Activated CD4-positive, alpha-beta memory T cell treated with anti-CD3 and anti-CD28 coated beads, Interleukin-2, amount 10 ng/mL, durations not matched to agents 7 days and 5 days (primary cell): Measurements from ENCODE around the gene GPR152. TPM values are rescaled to one million over a fixed set of nuclear protein-coding genes. Genes with fewer than 3 reads are reported as not detected.

Experiments
- CTCF ChIA-PET: fragments of 350-600 bp; sonication (Branson Sonifier 250); formaldehyde crosslinking; loops from one replicate; lab custom pipeline; 2021; ENCODE audit warnings: antibody characterized with exemption, inconsistent platforms; lab: Charles Lee
- POLR2A ChIA-PET: fragments of 350-600 bp; sonication (Branson Sonifier 250); formaldehyde crosslinking; loops from one replicate; lab custom pipeline; 2021; ENCODE audit warnings: antibody characterized with exemption; lab: Charles Lee
- DNase-seq: peaks from one replicate; pipeline ENCODE4 v3.0.0-alpha.2; 2020
- H3K27ac Mint-ChIP-seq: one replicate; pipeline ENCODE4 v1.8.0; 2021; ENCODE audit warnings: mild to moderate bottlenecking, mixed read lengths
- H3K27me3 Mint-ChIP-seq: one replicate; pipeline ENCODE4 v1.8.0; 2021; ENCODE audit warnings: mixed read lengths
- H3K36me3 Mint-ChIP-seq: one replicate; pipeline ENCODE4 v1.8.0; 2021; ENCODE audit warnings: low read depth, mixed read lengths
- H3K4me1 Mint-ChIP-seq: one replicate; pipeline ENCODE4 v1.8.0; 2021; ENCODE audit warnings: mixed read lengths
- H3K4me3 Mint-ChIP-seq: one replicate; pipeline ENCODE4 v1.8.0; 2021; ENCODE audit warnings: mild to moderate bottlenecking, mixed read lengths
- H3K9me3 Mint-ChIP-seq: one replicate; pipeline ENCODE4 v1.8.0; 2021; ENCODE audit warnings: mixed read lengths
- total RNA-seq, 2 experiments: library from RNA; stranded (reverse); gene quantifications; one replicate each; pipeline ENCODE4 v1.2.3, GENCODE V29; 2021

Gene GPR152
- total RNA-seq, 2 experiments from 2014 or later = not detected

- CTCF ChIA-PET = interaction anchor here (0.9 kb wide), 1 partner anchor 58 kb away, joined by 3 read pairs; no protein-coding TSS in a partner anchor
- Mint-ChIP-seq H3K9me3 (no peaks in the 10 kb centered on the region), H3K27me3 (no peaks in the 10 kb centered on the region), H3K4me1 (peaks cover 67% of the 10 kb centered on the region), H3K36me3 (peaks cover 37% of the 10 kb centered on the region), H3K4me3 (peak overlapping the region; percentile 9), H3K27ac (peak overlapping the region; percentile 97)
- no peak for DNase-seq
- POLR2A ChIA-PET = interaction anchor here (0.8 to 15.2 kb wide), 12 partner anchors 9 to 201 kb away, joined by 3 to 361 read pairs (median 6); partner anchors contain the start of genes AIP, CDK2AP2, PPP1CA and RPS6KB2
Measured at GRCh38 chr11:67441098-67441563, 11.4 kb downstream of the GPR152 start.

- peak; percentile 47 for DNase-seq
- CTCF ChIA-PET = interaction anchor here (0.9 to 2.4 kb wide), 4 partner anchors 26 to 65 kb away, joined by 3 to 12 read pairs (median 4); partner anchors contain the start of gene PITPNM1
- H3K36me3 Mint-ChIP-seq = peaks cover 42% of the 10 kb centered on the region
- H3K9me3 Mint-ChIP-seq = no peaks in the 10 kb centered on the region
- POLR2A ChIA-PET = interaction anchor here (0.8 to 15.2 kb wide), 16 partner anchors 8 to 201 kb away, joined by 3 to 361 read pairs (median 25); partner anchors contain the start of genes AIP, CDK2AP2, PPP1CA and RAD9A
- H3K4me3 Mint-ChIP-seq = peak overlapping the region; percentile 94
- no peaks in the 10 kb centered on the region for H3K27me3 Mint-ChIP-seq
- H3K4me1 Mint-ChIP-seq = peaks cover 64% of the 10 kb centered on the region
- peak overlapping the region; percentile 97 for H3K27ac Mint-ChIP-seq
Measured at GRCh38 chr11:67440229-67441097, 12.1 kb downstream of the GPR152 start.

- peaks cover 46% of the 10 kb centered on the region for H3K36me3 Mint-ChIP-seq
- peak overlapping the region; percentile 97 for H3K27ac Mint-ChIP-seq
- peaks cover 62% of the 10 kb centered on the region for H3K4me1 Mint-ChIP-seq
- ChIA-PET CTCF (interaction anchor here (0.8 to 4.4 kb wide), 13 partner anchors 8 to 68 kb away, joined by 3 to 67 read pairs (median 5); partner anchors contain the start of genes AIP, PITPNM1, PPP1CA and RAD9A), POLR2A (interaction anchor here (0.6 to 15.2 kb wide), 18 partner anchors 7 to 175 kb away, joined by 3 to 361 read pairs (median 34); partner anchors contain the start of genes AIP, PITPNM1, POLD4 and PPP1CA)
- peak overlapping the region; percentile 94 for H3K4me3 Mint-ChIP-seq
- no peaks in the 10 kb centered on the region for H3K27me3 Mint-ChIP-seq
- peak; percentile 54 for DNase-seq
- H3K9me3 Mint-ChIP-seq = no peaks in the 10 kb centered on the region
Measured at GRCh38 chr11:67439321-67440228, 13.0 kb downstream of the GPR152 start.

- ChIA-PET CTCF (interaction anchor here (0.6 to 4.4 kb wide), 19 partner anchors 9 to 599 kb away, joined by 3 to 67 read pairs (median 4); partner anchors contain the start of genes AIP, CDK2AP2, PITPNM1 and POLD4), POLR2A (interaction anchor here (0.7 to 15.2 kb wide), 27 partner anchors 7 to 205 kb away, joined by 3 to 361 read pairs (median 17); partner anchors contain the start of genes AIP, ANKRD13D, CDK2AP2 and PITPNM1)
- Mint-ChIP-seq H3K4me3 (peak overlapping the region; percentile 94), H3K27ac (peak overlapping the region; percentile 97), H3K9me3 (no peaks in the 10 kb centered on the region), H3K27me3 (no peaks in the 10 kb centered on the region), H3K36me3 (peaks cover 56% of the 10 kb centered on the region), H3K4me1 (peaks cover 67% of the 10 kb centered on the region)
- peak; percentile 88 for DNase-seq
Measured at GRCh38 chr11:67438158-67438902, 14.2 kb downstream of the GPR152 start.

GRCh38 chr11:67437809-67438157 is 14.7 kb downstream of the GPR152 start:
- POLR2A ChIA-PET = interaction anchor here (0.7 to 15.2 kb wide), 27 partner anchors 8 to 204 kb away, joined by 3 to 361 read pairs (median 17); partner anchors contain the start of genes AIP, ANKRD13D, CDK2AP2 and PITPNM1
- no peak for DNase-seq
- peak overlapping the region; percentile 94 for H3K4me3 Mint-ChIP-seq
- CTCF ChIA-PET = interaction anchor here (0.6 to 4.4 kb wide), 13 partner anchors 8 to 599 kb away, joined by 3 to 67 read pairs (median 5); partner anchors contain the start of genes CDK2AP2, POLD4, PPP1CA and RPS6KB2
- H3K4me1 Mint-ChIP-seq = peaks cover 71% of the 10 kb centered on the region
- H3K9me3 Mint-ChIP-seq = no peaks in the 10 kb centered on the region
- H3K27me3 Mint-ChIP-seq = no peaks in the 10 kb centered on the region
- H3K27ac Mint-ChIP-seq = peak overlapping the region; percentile 97
- peaks cover 60% of the 10 kb centered on the region for H3K36me3 Mint-ChIP-seq

- Mint-ChIP-seq H3K4me1 (peaks cover 71% of the 10 kb centered on the region), H3K27me3 (no peaks in the 10 kb centered on the region), H3K36me3 (peaks cover 65% of the 10 kb centered on the region), H3K4me3 (peak within 1 kb of the TSS; percentile 94), H3K27ac (peak within 1 kb of the TSS; percentile 97), H3K9me3 (no peaks in the 10 kb centered on the region)
- CTCF ChIA-PET = interaction anchor here (0.6 to 4.4 kb wide), 14 partner anchors 9 to 600 kb away, joined by 3 to 67 read pairs (median 4); partner anchors contain the start of genes AIP, CDK2AP2, POLD4 and PPP1CA
- POLR2A ChIA-PET = interaction anchor here (0.7 to 15.2 kb wide), 30 partner anchors 9 to 204 kb away, joined by 3 to 361 read pairs (median 10); partner anchors contain the start of genes AIP, ANKRD13D, CDK2AP2 and PITPNM1
- DNase-seq = peak; percentile 82
Measured at GRCh38 chr11:67437082-67437808, 15.3 kb downstream of the GPR152 start, which contains the start of gene PTPRCAP. PTPRCAP (minus strand) TSS chr11:67437682; CDS start chr11:67437619, 63 bp downstream.

GRCh38 chr11:67436459-67437081 is 16.0 kb downstream of the GPR152 start:
- Mint-ChIP-seq H3K27me3 (no peaks in the 10 kb centered on the region), H3K4me1 (peaks cover 72% of the 10 kb centered on the region), H3K4me3 (peak overlapping the region; percentile 94), H3K9me3 (no peaks in the 10 kb centered on the region), H3K27ac (peak overlapping the region; percentile 97), H3K36me3 (peaks cover 69% of the 10 kb centered on the region)
- DNase-seq = peak; percentile 80
- ChIA-PET CTCF (interaction anchor here (1.2 to 4.4 kb wide), 7 partner anchors 16 to 85 kb away, joined by 3 to 67 read pairs (median 7); partner anchors contain the start of genes AIP, CDK2AP2, PPP1CA and TBC1D10C), POLR2A (interaction anchor here (0.7 to 15.2 kb wide), 25 partner anchors 8 to 197 kb away, joined by 3 to 361 read pairs (median 21); partner anchors contain the start of genes AIP, CDK2AP2, PITPNM1 and POLD4)

GRCh38 chr11:67435727-67436458 is 16.6 kb downstream of the GPR152 start:
- ChIA-PET POLR2A (interaction anchor here (0.7 to 15.2 kb wide), 21 partner anchors 8 to 168 kb away, joined by 4 to 361 read pairs (median 27); partner anchors contain the start of genes AIP, CDK2AP2, PITPNM1 and POLD4), CTCF (interaction anchor here (1.2 to 4.4 kb wide), 4 partner anchors 28 to 84 kb away, joined by 3 to 67 read pairs (median 5); partner anchors contain the start of genes AIP, PPP1CA and TBC1D10C)
- Mint-ChIP-seq H3K27me3 (no peaks in the 10 kb centered on the region), H3K4me1 (peaks cover 67% of the 10 kb centered on the region), H3K4me3 (peak overlapping the region; percentile 94), H3K9me3 (no peaks in the 10 kb centered on the region), H3K36me3 (peaks cover 69% of the 10 kb centered on the region), H3K27ac (peak overlapping the region; percentile 97)
- no peak for DNase-seq

GRCh38 chr11:67435031-67435726 is 17.4 kb downstream of the GPR152 start:
- peaks cover 64% of the 10 kb centered on the region for H3K4me1 Mint-ChIP-seq
- no peak for DNase-seq

More at GRCh38 chr11:67435031-67435726, 17.4 kb downstream of the GPR152 start:
- CTCF ChIA-PET = interaction anchor here (1.0 kb wide), 1 partner anchor 26 kb away, joined by 3 read pairs; no protein-coding TSS in a partner anchor
- Mint-ChIP-seq H3K9me3 (no peaks in the 10 kb centered on the region), H3K27ac (peak overlapping the region; percentile 97), H3K4me3 (peak overlapping the region; percentile 94), H3K27me3 (no peaks in the 10 kb centered on the region), H3K36me3 (peaks cover 73% of the 10 kb centered on the region)
- POLR2A ChIA-PET = interaction anchor here (1.1 to 15.2 kb wide), 11 partner anchors 7 to 82 kb away, joined by 3 to 361 read pairs (median 74); partner anchors contain the start of genes AIP, PPP1CA, RPS6KB2 and TBC1D10C
